C4-2B (cell line): ENCODE data around the gene ACER1.
A peak's percentile ranks its signal among the peaks of the same experiment; 100 is the strongest.

Source experiments
- H3K27ac ChIP-seq: fragments of 450-650 bp; 2 replicates; pipeline ENCODE4 v1.5.1; 2017
- ZFX ChIP-seq: fragments of 450-650 bp; IDR thresholded peaks from 2 replicates; pipeline ENCODE4 v1.6.1; 2017
- TF ChIP-seq, protein P1 (sequence below): fragments of 450-650 bp; conservative IDR thresholded peaks from 2 replicates; pipeline ENCODE4 v1.5.1; 2017; ENCODE audit warnings: mild to moderate bottlenecking

The ACER1 gene

DNA sequence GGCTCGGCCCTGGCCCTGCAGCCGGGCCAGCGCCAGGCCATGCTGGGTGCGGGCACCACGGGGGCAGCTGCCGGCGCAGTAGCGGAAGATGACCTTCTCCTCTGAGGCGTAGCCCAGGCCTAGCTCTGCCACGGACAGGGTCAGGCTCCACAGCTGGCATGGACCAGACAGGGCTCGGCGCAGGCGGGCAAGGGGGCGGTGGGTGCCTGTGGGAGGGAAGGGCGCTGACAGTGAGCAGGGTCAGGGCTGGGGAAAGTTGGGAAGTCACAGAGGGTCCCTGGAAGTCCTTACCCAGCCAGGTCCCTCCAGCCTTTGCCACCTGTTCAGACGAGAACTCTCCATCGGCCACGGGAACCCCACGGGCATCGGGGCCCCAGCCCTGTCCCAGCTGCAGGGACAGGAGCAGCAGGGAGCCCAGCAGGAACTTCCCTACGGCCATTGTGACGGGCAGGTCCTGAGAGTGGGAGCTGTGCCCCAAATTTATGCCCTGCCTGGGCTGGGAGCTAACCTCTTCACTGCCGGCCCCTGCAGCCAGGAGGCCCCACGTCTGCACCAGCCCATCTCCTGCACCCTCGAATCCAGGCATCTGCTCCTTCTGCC is 42.1 kb upstream of the ACER1 start, which contains the start of gene PSPN:
PSPN (minus strand) TSS at position 523 of the 600 bp plus-strand sequence; CDS start at position 439, 84 bp downstream.
- no peak within 1 kb of the TSS for H3K27ac ChIP-seq
- TF ChIP-seq, protein P1, sequence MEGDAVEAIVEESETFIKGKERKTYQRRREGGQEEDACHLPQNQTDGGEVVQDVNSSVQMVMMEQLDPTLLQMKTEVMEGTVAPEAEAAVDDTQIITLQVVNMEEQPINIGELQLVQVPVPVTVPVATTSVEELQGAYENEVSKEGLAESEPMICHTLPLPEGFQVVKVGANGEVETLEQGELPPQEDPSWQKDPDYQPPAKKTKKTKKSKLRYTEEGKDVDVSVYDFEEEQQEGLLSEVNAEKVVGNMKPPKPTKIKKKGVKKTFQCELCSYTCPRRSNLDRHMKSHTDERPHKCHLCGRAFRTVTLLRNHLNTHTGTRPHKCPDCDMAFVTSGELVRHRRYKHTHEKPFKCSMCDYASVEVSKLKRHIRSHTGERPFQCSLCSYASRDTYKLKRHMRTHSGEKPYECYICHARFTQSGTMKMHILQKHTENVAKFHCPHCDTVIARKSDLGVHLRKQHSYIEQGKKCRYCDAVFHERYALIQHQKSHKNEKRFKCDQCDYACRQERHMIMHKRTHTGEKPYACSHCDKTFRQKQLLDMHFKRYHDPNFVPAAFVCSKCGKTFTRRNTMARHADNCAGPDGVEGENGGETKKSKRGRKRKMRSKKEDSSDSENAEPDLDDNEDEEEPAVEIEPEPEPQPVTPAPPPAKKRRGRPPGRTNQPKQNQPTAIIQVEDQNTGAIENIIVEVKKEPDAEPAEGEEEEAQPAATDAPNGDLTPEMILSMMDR = no peak
- no peak for TF ChIP-seq ZFX

DNA sequence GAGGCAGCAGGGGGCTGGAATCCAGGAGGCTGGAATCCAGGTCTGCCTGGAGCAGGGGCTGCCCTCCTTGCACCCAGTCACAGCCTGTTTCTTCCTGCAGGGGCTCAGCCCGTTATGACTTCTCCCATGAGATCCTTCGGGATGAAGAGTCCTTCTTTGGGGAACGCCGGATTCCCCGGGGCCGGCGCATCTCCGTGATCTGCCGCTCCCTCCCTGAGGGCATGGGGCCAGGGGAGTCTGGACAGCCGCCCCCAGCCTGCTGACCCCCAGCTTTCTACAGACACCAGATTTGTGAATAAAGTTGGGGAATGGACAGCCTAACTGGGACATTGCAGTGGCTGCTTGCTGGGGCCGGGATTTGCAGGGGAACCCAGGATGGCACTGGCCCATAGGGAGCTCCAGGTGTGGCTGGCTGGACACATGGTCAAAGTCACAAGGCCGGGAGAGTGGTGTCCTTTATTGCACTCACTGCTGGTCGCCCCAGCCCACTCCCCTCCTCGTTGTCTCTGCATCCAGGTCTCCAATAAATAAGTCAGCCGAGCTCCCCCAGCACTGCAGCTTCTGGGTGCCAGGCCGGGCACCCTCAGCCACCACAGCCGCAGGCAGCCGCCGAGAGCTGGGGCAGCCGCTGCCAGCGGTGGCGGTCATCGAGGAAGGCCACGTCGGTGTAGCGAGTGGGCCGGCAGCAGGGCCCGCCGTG is 41.4 kb upstream of the ACER1 start:
- no peak for TF ChIP-seq ZFX
- TF ChIP-seq, protein P1 = no peak
- H3K27ac ChIP-seq = no peak overlapping the region; the same call in 1 of the 2 replicates

DNA sequence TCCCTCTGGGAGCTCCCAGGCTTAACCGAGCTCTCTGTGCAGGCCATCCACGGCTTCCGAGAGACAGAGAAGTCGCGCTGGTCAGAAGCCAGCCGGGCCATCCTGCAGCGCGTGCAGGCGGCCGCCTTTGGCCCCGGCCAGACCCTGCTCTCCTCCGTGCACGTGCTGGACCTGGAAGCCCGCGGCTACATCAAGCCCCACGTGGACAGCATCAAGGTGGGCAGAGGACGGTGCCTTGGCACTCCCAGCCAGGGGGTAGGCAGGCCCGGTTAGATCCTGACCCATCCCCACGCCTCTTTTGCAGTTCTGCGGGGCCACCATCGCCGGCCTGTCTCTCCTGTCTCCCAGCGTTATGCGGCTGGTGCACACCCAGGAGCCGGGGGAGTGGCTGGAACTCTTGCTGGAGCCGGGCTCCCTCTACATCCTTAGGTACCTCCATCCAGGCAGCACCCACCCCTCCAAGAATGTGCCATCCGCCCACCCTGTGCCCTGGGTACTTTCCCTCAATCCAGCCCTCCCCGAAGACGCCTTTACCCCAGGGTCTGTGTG is 40.8 kb upstream of the ACER1 start:
- H3K27ac ChIP-seq = peak overlapping the region; percentile 98
- no peak for TF ChIP-seq ZFX
- TF ChIP-seq, protein P1 = no peak

DNA sequence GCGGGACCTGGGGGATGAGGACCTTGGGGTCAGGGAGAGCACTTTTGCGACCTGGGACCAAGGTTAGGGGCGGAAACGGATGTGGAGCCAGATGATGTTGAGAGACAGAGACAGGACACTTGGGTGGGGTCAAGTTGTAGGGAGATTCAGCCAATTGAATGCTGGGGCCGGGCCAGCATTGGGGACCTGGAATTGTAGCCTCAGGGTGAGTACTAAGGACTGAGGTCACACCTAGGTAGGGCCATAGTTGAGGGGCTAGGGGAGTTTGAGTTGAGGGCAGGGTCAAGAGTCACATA is 40.3 kb upstream of the ACER1 start:
- TF ChIP-seq ZFX = no peak
- TF ChIP-seq, protein P1 = no peak
- H3K27ac ChIP-seq = peak overlapping the region; percentile 98

DNA sequence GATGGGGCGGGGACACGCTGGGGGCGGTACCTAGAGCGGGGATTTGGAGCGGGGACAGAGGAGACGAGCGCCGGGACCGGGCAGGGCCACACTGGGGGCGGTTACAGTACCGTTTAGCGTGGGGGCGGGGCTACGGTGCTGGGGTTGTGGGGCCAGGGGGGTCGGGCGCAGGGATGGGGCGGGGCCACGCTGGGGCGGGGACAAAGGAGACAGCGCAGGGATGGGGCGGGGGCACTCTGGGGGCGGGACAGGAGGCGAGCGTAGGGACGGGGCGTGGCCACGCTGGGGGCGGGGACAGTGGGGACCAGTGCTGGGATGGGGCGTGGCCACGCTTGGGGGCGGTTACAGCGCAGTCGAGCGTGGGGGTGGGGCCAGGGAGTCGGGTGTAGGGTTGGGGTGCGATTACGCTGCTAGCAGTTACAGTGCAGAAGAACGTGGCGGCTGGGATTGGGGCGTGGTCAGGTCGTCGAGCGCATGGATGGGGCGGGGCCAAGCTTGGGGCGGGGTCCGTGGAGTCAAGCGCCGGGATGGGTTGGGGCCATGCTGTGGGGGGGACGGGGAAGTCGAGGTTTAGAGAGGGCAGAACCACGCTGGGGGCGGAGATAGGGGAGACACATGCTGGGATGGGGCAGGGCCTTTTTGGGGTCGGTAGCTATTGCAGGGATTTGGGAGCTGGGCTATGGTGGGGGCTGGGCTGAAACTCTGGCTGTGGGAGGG is 39.8 kb upstream of the ACER1 start:
- TF ChIP-seq, protein P1 = no peak
- TF ChIP-seq ZFX = no peak
- H3K27ac ChIP-seq = peak overlapping the region; percentile 98

DNA sequence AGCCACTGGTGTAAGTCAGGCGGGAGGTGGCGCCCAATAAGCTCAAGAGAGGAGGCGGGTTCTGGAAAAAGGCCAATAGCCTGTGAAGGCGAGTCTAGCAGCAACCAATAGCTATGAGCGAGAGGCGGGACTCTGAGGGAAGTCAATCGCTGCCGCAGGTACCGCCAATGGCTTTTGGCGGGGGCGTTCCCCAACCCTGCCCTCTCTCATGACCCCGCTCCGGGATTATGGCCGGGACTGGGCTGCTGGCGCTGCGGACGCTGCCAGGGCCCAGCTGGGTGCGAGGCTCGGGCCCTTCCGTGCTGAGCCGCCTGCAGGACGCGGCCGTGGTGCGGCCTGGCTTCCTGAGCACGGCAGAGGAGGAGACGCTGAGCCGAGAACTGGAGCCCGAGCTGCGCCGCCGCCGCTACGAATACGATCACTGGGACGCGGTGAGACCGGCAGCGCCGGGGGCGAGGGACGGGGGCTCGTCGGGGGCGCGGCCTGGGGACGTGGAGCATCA is 39.2 kb upstream of the ACER1 start, which contains the start of gene ALKBH7:
ALKBH7 (plus strand) TSS at position 201 of the 502 bp plus-strand sequence; CDS start at position 228, 27 bp downstream.
- TF ChIP-seq, protein P1 = no peak
- peak; percentile 36; the same call in 1 of the 2 replicates for TF ChIP-seq ZFX
- H3K27ac ChIP-seq = peak within 1 kb of the TSS; percentile 98

DNA sequence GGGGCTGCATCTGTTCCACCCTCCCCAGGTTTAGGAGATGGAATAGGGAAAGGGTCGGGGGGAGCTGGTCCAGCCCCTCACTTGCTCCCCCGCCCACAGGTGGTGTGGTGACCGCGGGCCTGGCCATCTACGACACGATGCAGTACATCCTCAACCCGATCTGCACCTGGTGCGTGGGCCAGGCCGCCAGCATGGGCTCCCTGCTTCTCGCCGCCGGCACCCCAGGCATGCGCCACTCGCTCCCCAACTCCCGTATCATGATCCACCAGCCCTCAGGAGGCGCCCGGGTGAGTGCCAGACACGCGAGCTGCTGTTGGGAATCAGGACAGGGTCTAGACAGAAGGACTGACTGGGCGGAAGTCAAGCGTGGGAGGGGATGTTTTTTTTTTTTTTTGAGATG is 30.9 kb upstream of the ACER1 start:
- no peak overlapping the region for H3K27ac ChIP-seq
- TF ChIP-seq, protein P1 = no peak
- no peak for TF ChIP-seq ZFX
